GM23338 (cell line): Measurements from ENCODE around the gene RYR3.

Experiments
- CREB1 ChIP-seq: fragments of 250-450 bp; sonication (Bioruptor Pico); IDR thresholded peaks from 2 replicates; pipeline ENCODE4 v1.5.0; 2020; ENCODE audit warnings: low read depth, mild to moderate bottlenecking, moderate library complexity
- EZH2 ChIP-seq: fragments of 200-600 bp; sonication (generic); IDR thresholded peaks from one replicate; pipeline ENCODE4 v1.8.0; 2017; ENCODE audit warnings: antibody characterized with exemption, mild to moderate bottlenecking, low read depth; ENCODE audit not compliant: unreplicated experiment
- EZH2phosphoT487 ChIP-seq: fragments of 200-600 bp; sonication (generic); IDR thresholded peaks from one replicate; pipeline ENCODE4 v1.8.1; 2018; ENCODE audit warnings: antibody characterized with exemption; ENCODE audit not compliant: unreplicated experiment
- POLR2AphosphoS5 ChIP-seq: IDR thresholded peaks from 2 replicates; pipeline ENCODE4 v1.6.1; 2016; ENCODE audit warnings: antibody characterized with exemption, low read depth
- TF ChIP-seq, protein P1 (sequence below), 2 experiments: fragments of 200-600 bp in 1 of 2; sonication (generic) in 1 of 2; conservative IDR thresholded peaks; 2 replicates each; pipeline versions ENCODE4 v1.5.1 to v1.6.1; 2016 to 2017; ENCODE audit warnings: antibody characterized with exemption in 2 of 2, low read depth in 2 of 2, mild to moderate bottlenecking in 2 of 2, moderate library complexity in 1 of 2
- TF ChIP-seq, protein P2 (sequence below): IDR thresholded peaks from one replicate; pipeline ENCODE4 v1.6.1; 2018; ENCODE audit warnings: antibody characterized with exemption; ENCODE audit not compliant: unreplicated experiment

DNA sequence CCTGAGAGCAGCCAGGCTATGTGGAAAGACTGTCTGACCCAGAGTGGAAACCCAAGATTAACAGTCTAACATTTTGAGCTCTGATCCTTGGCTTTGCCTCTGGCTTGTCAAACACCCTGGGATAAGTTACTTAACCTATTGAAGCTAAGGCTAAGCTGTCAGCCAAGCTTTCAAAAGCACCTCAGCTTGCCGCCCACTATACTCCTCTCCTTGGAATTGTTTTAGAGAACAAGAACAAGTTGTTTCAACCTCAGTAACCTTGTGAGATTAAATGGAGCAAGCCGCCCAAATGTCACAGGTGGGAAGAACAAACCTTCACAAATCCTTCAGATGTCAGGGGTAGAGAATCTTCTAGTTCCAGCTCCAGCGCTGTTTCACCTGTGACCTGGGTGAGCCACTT, 235.1 kb downstream of the RYR3 start:
- TF ChIP-seq, protein P1, sequence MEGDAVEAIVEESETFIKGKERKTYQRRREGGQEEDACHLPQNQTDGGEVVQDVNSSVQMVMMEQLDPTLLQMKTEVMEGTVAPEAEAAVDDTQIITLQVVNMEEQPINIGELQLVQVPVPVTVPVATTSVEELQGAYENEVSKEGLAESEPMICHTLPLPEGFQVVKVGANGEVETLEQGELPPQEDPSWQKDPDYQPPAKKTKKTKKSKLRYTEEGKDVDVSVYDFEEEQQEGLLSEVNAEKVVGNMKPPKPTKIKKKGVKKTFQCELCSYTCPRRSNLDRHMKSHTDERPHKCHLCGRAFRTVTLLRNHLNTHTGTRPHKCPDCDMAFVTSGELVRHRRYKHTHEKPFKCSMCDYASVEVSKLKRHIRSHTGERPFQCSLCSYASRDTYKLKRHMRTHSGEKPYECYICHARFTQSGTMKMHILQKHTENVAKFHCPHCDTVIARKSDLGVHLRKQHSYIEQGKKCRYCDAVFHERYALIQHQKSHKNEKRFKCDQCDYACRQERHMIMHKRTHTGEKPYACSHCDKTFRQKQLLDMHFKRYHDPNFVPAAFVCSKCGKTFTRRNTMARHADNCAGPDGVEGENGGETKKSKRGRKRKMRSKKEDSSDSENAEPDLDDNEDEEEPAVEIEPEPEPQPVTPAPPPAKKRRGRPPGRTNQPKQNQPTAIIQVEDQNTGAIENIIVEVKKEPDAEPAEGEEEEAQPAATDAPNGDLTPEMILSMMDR (conservative IDR thresholded peaks at IDR 0.05; ENCODE audit: low read depth in 2 of 2), result no peak
- TF ChIP-seq, protein P2, sequence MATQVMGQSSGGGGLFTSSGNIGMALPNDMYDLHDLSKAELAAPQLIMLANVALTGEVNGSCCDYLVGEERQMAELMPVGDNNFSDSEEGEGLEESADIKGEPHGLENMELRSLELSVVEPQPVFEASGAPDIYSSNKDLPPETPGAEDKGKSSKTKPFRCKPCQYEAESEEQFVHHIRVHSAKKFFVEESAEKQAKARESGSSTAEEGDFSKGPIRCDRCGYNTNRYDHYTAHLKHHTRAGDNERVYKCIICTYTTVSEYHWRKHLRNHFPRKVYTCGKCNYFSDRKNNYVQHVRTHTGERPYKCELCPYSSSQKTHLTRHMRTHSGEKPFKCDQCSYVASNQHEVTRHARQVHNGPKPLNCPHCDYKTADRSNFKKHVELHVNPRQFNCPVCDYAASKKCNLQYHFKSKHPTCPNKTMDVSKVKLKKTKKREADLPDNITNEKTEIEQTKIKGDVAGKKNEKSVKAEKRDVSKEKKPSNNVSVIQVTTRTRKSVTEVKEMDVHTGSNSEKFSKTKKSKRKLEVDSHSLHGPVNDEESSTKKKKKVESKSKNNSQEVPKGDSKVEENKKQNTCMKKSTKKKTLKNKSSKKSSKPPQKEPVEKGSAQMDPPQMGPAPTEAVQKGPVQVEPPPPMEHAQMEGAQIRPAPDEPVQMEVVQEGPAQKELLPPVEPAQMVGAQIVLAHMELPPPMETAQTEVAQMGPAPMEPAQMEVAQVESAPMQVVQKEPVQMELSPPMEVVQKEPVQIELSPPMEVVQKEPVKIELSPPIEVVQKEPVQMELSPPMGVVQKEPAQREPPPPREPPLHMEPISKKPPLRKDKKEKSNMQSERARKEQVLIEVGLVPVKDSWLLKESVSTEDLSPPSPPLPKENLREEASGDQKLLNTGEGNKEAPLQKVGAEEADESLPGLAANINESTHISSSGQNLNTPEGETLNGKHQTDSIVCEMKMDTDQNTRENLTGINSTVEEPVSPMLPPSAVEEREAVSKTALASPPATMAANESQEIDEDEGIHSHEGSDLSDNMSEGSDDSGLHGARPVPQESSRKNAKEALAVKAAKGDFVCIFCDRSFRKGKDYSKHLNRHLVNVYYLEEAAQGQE, result no peak
- TF ChIP-seq EZH2 (no peak), POLR2AphosphoS5 (no peak), EZH2phosphoT487 (no peak), CREB1 (CRISPR knock-in tag) (no peak)
